RKO (cell line): ENCODE data around the gene UBLCP1.
"Not testable (repeated sequence)": the region's sequence is repeated elsewhere in the genome, so short reads cannot be mapped to it uniquely, and the experiment has no call there.

Experiments used
- DNase-seq: peaks from one replicate; pipeline ENCODE4 v3.0.0-alpha.2; 2016; ENCODE audit warnings: low spot score

The UBLCP1 gene, protein sequence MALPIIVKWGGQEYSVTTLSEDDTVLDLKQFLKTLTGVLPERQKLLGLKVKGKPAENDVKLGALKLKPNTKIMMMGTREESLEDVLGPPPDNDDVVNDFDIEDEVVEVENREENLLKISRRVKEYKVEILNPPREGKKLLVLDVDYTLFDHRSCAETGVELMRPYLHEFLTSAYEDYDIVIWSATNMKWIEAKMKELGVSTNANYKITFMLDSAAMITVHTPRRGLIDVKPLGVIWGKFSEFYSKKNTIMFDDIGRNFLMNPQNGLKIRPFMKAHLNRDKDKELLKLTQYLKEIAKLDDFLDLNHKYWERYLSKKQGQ

DNA sequence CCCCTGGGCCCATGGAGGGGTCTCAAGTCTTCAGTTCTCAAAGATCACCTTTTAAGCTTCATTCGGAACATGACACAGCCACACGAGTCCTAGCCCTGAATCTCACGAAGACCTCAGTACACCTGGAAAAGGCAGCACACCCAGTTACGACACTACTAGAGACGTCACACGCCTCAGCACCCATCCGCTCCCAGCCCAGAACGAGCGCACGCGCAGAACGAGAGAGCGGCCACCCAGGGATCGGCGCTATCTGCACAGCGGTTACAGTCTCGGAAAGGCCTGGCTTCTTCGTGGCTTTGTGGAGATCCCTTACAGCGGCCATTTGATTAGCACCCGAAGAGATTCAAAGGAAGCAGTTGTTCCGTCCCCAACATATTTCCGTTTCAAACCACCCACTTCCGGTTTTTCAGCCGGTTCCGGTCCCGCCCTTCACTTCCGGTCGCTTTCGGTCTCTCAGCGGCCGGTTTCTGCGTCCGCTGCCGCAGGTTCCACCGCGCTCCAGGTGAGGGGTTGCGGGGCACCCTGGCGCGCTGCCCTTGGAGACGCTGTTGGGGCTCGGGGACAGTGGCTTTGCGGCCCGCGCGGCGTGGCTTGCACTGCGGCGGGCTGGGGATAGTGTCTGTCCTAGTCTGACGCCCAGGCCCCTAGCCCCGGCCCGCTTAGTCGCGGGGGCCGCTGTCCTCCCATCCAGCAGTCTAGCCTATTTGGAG is at the start of gene UBLCP1:
Gene UBLCP1 (plus strand): TSS at position 432 of the 710 bp plus-strand sequence. CDS start 5,626 bp downstream, outside the sequence.
- peak; percentile 86 for DNase-seq

DNA sequence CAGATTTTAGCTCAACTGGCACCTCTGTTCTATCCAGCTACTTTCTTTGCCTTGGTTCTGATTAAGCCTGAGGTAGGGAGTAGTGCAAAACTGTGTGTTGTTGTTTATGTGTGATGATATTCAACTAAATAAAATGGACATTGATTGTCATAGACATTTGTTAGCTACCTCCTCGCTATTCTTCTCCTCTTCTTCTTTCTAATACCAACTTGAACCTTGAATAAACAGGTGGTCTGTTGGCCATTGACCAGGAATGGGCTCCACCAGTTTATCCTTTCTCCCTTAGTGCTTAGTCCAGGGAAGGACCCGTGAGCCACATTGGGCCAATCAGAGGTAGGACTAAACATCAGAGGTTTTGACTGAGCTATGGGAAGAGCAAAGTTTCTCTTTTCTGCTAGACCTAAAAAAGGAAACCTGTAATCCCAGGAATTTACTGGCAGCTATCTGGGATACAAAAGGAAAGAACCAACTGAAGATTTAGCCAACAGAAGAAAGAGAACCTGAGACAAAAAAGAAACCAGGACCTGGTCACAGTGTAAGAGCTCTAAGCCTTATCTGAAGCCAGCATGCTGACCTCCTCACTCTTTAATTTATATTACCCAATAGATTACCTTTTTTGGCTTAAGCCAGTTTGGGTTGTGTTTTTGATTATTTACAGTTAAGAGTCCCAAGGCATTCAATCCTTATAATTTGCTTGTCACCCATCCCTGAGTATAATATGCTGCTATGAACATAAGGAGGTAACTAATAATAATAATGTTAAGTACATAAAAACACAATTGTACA is 48.4 kb upstream of the UBLCP1 start:
- DNase-seq: no peak

DNA sequence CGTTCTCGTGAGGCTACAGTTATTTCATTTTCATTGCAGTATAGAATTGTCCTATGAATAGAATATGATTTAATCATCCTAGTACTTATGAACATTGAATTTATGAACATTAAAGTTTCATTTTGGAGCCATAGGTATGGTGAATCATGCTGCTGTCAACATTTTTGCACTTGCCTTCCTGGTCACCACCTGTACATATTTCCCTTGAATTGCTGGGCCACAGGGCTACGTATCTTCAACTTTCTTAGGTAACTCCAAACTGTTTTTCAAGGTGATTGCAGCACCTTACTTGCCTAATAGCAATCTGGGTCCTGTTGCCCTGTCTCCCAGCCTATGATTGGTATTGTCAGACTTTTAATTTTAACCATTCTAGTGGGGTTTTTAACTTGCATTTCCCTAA is 47.2 kb upstream of the UBLCP1 start:
- no peak for DNase-seq

DNA sequence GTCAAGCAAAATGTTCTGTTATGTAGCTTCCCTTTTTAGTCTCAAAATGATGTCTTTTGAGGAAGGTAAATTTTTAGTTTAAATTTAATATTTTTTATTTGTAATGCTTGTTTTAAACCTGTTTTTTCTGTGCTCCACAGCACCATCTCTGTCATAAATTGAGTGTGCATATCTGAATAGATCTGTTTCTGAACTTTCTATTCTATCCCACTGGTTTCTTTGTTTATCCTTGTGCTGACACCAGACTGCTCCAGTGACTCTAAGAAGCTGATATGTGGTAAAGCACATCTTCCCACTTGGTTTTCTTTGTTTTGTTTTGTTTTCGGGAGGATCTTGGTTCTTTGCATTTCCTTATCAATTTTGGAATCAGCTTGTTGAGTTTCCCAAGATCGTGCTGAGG is 46.6 kb upstream of the UBLCP1 start:
- no peak for DNase-seq

DNA sequence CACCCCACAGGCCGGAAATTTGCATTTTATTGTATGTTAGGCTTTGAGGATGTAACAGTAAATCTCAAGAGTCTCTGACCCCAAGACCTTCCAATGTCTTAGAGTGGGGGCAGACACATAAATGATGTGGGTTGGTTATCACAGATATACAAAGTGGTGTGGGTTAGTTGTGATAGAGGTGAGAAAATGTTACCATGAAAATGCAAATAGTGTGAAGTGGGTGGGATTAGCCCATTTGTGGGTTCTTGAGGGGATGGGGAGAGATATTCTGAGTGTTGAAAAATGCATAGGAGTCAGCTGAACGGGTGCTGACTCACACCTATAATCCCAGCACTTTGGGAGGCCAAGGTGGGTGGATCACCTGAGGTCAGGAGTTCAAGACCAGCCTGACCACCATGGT is 45.9 kb upstream of the UBLCP1 start:
- no peak for DNase-seq

DNA sequence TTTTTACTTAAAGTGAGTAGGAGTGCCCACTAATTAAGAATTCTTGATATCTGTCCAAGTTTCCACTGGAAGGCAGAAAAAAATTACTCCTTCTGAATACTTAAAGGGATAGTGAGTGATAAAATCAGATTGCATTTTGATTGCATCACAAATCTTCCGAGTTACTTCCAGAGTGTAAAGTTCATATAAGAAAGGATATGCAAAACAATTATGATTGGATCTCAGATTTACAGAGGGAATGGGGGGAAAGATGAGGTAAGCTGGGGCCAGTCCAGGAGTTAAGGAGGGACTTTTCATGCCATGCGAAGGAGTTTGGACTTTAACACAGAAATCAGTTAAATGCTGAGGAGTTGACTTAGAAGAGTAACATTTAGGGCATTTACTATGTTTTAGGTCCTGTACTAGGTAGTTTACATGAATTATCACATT is 44.5 kb upstream of the UBLCP1 start:
- DNase-seq: no peak

DNA sequence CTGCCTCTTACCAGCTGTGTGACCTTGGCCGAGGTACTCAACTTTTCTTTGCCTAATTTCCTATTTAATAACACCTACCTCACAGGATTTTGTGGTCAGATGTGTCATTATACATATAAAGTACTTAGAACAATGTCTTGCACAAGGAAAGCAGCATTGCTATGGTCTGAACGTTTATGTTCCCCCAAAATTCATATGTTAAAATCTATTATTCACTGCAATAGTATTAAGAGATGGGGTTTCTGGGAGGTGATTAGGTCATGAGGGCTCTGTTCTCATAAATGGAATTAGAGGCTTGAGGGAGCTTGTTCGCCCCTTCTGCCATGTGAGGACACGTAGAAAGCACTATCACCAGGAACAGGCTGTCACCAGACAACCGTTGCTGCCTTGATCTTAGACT is 42.9 kb upstream of the UBLCP1 start:
- DNase-seq: no peak

DNA sequence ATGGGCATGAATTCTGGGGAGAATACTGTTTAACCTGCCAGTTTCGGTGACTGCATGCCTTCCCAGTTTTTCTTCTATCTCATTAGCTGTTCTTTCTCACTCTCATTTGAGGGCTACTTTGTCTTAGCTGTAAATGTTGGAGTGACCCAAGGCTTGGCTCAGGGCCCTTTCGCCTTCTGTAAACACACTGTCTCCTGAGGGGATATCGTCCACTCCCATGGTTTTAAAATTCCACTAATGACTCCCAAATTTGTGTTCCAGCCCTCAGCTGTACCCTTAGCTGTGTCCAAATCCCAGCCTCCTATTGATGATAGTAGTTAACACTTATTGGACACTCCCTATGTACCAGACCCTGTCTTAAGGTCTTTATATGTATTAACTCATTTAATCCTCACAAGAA is 39.6 kb upstream of the UBLCP1 start:
- DNase-seq: no peak

DNA sequence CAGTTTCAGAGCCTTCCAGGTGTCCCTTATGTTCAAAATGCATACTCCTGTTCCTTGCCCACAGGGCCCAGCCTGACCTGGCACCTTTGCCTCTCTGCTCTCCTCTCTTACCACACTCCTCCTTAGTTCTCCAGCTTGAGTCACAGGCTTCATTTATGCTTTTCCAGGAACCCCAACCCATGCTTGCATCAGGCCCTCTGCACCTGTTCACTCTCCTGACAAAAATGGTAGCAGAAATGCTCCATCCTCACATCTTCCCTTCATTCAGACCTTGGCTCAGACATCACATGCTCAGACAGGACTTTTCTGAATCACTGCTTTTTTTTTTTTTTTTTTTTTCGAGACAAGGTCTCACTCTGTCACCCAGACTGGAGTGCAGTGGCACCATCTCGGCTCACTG is 38.6 kb upstream of the UBLCP1 start:
- no peak for DNase-seq

DNA sequence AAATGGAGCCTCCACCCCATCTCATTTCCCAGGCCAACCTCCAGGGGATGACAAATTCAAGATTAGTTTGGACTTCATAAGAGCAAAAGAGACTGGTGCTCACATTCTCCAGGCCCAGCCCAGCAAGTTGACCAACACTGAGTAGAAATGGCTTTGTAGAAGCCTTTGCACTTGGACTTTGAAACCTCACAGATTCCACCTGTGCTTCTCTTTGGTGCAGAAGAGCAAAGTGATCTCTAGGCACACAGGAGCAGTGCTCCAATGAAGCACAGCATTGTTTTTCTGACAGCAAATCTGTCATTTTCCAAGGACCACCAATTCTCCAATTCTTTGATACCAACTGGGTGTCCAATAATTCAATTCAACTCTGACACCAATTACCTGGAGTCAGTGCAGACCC is 36.6 kb upstream of the UBLCP1 start:
- no peak for DNase-seq

DNA sequence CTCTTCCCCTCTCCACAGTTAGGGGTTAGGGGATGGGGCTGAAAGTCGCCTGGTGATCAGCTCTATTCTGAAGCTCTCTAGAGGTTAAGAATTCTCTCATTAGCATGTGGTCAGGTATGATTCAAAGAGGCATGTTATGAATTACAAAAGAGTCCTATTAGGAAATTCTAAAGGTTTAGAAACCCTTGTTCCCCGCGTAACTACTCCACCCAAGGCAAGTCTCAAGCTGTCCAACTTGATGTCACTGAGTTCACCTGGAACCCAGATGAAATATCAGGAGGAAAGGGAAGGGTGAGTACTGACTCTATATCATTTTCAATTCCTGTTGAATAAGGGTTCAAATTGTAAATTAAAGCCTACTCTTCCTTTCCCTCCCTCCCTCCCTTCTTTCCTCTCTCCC is 35.6 kb upstream of the UBLCP1 start:
- DNase-seq: no peak

DNA sequence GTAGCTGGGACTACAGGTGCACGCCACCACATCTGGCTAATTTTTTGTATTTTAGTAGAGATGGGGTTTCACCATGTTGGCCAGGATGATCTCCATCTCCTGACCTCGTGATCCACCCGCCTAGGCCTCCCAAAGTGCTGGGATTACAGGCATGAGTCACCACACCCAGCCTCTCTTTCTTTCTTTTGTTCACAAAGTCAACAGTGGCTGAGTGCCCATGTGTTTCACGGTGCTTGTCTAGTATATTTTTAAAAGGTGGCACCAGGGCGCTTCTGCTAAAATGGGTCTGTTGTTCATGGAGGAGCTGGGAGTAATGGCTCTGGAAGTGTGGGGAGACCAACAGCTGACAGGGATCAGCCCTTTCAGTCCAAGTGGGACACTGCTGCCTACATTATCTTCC is 35.0 kb upstream of the UBLCP1 start:
- not testable (repeated sequence) for DNase-seq

DNA sequence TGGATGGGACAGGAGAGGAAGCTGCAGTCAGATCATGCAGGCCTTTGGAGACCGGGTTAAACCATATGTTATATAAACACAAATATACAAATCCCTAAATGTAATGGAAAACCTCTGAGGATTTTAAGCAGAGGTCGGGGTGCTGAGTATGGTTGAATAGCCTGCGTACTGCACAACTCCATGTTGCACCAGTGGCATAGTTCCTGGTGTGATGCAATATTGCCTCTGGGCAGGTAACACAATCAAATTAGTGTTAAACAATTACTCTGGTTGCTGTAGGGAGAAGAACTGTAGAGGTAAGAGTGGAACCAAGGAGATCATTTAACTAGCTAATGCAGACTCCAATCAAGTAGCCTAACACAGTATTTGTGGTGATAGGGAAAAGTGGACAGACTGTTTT is 32.4 kb upstream of the UBLCP1 start:
- DNase-seq: no peak

DNA sequence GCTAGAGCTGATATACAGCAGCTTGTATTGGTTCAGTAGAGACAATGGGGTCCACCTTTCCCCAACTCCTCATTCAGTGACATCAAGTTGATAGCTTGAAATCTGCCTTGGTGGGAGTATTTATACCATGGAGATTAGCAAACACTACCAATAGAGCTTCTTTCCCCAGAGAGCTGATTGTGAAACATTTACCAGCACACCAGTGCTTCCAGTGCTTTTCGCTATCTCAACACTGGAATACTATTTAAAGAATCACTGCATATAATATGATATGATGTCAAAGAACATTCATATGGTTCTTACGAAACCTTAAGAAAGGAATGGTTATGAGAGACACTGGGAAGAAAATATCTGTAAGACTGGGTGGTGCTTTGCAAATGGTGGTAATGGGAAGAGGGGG is 31.9 kb upstream of the UBLCP1 start:
- DNase-seq: no peak

DNA sequence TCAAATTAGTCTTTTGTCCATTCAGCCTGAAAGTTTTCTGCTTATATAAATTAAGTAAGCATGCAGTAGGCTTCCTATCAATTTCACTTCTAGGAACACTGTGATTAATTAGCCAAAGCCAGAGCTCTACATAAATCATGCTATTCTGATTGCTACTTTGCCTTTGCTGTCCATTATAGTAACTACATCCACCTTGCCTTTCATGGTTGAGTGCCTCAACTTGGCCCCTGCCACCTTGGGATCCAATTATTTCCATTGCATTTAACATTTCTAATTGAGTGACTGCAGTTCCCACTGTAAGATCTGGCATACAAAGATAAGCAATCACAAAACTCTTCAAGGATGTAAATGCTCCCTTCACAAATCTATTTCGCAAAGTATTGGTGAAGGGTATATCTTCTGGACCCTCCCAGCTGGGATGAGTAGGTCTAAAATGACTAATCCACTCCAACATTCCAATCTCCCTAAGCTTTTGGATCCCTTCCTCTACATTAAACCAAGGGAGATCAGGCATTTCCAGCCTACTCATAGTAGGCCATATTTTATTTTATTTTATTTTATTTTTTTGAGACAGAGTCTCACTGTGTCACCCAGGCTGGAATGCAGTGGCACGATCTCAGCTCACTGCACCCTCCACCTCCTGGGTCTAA is 27.1 kb upstream of the UBLCP1 start:
- not testable (repeated sequence) for DNase-seq

DNA sequence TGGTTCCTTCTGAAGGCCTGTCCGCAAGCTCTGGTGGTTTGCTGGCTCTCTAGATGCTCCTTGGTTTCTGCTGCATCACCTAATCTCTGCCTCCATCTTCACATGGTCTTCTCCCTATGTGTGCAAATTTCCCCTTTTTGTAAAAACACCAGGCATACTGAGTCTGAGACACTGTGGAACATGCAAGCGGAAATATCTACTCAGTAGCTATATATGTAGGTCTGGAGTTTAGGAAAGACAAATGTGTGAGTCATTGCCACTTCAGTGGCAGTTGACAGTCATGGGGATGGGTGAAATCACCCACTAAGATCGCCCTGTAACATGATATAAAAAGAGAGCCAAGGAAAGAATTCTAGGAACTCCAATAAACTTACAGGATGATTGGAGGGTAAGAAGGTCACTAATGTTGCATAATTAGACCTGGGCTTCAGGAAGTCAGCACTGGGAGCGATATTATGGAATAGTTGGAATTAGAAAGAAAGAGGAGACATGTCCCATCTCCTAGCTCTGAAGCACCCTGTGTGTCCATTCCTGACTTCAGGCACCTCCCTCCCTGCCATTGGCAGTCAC is 22.7 kb upstream of the UBLCP1 start:
- peak; percentile 47 for DNase-seq

DNA sequence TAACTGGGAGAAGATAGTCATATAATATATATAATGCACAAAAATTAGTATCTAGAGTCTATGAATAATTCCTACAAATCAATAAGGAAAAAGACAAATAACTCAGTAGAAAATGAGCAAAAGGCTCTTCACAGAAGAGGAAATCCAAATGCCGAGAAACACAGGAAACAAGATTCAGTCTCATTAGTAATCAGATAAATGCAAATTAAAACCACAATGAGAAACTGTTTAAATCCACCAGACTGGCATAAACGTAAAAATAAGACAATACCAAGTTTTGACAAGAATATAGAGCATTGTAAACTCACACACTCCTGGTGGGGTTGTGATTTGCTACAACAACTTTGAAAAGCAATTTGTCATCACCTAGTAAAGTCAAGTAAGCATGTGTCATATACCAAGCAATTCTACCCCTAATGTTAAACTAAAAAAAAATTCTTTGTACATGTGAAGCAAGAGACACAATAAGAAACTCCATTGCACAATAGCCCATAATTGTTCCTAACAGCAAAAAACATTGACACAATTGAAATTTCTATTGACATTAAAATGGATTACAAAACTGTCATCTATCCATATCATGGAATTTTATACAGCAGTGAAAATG is 21.0 kb upstream of the UBLCP1 start:
- DNase-seq: no peak

DNA sequence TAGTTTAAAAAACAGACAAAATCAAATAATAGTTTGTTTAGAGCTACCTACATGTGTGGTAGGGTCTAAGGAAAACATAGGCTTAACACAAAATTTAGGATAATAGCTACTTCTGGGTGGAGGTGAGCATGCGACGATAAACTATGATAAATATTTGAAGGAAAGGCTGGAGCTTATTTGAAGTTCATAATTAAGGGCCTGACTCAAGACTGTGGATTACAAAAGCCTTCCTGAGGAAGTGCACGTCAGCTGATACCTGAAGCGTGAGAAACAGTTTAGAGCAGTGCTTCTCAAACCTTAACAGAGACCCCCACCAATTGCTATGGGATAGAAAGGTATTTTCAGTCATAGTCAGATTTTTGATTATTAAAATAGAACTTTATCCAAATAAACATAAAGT is 20.4 kb upstream of the UBLCP1 start:
- DNase-seq: no peak

DNA sequence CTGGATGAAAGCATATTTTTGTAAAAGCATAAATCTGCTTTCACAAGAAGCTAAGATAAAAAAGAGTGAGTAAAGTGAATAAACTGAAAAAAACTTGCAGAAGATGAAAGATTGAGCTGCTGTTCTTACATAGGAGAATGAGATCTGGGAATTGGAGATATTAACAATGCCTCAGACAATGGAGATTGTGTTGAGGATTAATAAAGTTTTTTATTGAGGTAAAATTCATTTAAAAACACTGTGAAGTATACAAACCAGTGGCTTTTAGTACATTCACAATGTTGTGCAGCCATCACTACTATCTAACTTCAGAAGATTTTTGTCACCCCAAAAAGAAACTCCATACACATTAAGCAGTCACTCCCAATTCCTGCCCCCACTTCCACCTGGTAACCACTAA is 19.7 kb upstream of the UBLCP1 start:
- DNase-seq: no peak

DNA sequence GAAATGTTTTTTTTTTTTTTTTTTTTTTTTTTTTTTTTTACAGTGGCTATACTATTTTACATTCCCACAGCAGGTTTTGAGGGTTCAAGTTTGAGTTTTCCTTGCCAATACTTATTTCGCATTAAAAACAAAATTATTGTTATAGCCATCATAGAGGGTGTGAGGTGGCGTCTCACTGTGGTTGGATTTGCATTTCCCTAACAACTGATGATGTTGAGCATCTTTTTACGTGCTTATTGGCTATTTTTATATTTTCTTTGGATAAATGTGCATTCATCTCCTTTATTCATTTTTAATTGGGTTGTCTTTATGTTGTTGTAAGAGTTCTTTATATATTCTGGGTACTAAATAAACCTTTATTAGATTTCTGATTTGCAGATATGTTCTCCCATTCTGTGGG is 18.9 kb upstream of the UBLCP1 start:
- no peak for DNase-seq

DNA sequence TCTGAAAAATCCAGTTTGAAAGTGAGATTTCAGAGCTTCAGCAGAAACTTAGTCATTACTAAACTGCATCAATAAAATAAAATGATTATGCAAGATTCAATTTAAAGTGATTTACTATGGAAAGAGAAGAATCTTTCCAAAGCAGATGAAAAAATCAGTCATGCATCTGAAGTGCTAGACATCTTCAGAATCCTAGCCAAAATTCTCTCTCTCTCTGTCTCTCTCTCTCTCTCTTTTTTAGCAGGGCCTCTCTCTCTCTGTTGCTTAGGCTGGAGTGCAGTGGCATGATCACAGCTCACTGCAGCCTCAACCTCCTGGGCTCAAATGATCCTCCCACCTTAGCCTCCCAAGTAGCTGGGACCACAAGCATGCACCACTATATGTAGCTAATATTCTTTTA is 18.2 kb upstream of the UBLCP1 start:
- DNase-seq: no peak

DNA sequence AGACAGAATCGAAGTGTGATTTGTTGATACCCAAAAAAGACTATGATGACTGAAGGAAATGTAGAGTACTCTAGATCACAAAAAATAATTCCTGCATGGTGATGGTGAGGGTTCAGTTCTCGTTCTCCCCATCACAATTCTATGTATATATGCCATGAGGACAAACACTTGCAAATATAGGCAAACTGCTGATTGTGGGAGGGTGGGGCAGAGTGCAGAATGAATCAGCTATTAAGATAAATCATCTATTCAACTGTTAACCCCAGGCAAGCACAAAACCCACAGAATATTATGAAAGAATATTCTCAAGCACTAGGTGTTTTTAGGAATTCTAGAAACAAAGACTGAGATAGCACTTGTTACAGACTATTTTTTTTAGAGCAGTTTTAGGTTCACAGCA is 13.9 kb upstream of the UBLCP1 start:
- no peak for DNase-seq
